A549 (cell line): ENCODE data around the gene CACNA2D4. TPM values are rescaled to one million over a fixed set of nuclear protein-coding genes. Genes with fewer than 3 reads are reported as not detected.

Experiments
- ATAC-seq, 2 experiments: fragments of 200-7000 bp in 1 of 2; fragments of >200 bp in 1 of 2; cut with Nextera tagmentation in 1 of 2; cut with Tn5 transposase in 1 of 2; 3 replicates each; pipeline versions ENCODE4 v1.8.0 to v1.9.1; 2018 to 2020; ENCODE audit warnings: mild to moderate bottlenecking in 1 of 2, moderate library complexity in 1 of 2
- CTCF ChIA-PET: fragments of 300-600 bp; sonication (Branson Sonifier 250); formaldehyde crosslinking; extraction: SDS; loops from one replicate; lab custom pipeline; 2021; ENCODE audit warnings: antibody characterized with exemption, inconsistent platforms; lab: Yijun Ruan, JAX
- POLR2A ChIA-PET: fragments of 350-600 bp; formaldehyde crosslinking; extraction: SDS; loops from one replicate; lab custom pipeline; 2021; ENCODE audit warnings: antibody characterized with exemption, inconsistent platforms; lab: Yijun Ruan, JAX
- DNase-seq, 2 experiments: peaks; one replicate each; pipeline versions ENCODE4 v3.0.0 to v3.0.0-alpha.2; 2011 to 2016; ENCODE audit warnings: low read depth in 1 of 2, low spot score in 1 of 2
- FAIRE-seq: peaks from 2 replicates; lab custom pipeline; 2011; peaks lifted over from hg19 to GRCh38; lab: Jason Lieb, UNC
- H3K27ac ChIP-seq, 2 experiments: fragments of >200 bp; sonication (Bioruptor Twin); formaldehyde crosslinking; 3 replicates each; pipeline ENCODE4 v1.5.1; 2016 to 2017
- H3K4me1 ChIP-seq: fragments of >200 bp; sonication (Bioruptor Twin); formaldehyde crosslinking; 3 replicates; pipeline ENCODE4 v1.6.1; 2016
- H3K4me2 ChIP-seq: fragments of >200 bp; sonication (Bioruptor Twin); formaldehyde crosslinking; 3 replicates; pipeline ENCODE4 v1.6.1; 2016
- H3K4me3 ChIP-seq: fragments of >200 bp; sonication (Bioruptor Twin); formaldehyde crosslinking; 3 replicates; pipeline ENCODE4 v1.5.1; 2016
- H3K9me3 ChIP-seq: fragments of >200 bp; sonication (Bioruptor Twin); formaldehyde crosslinking; 3 replicates; pipeline ENCODE4 v1.6.1; 2016
- ATOH8 ChIP-seq: fragments of 250-450 bp; sonication (Bioruptor Pico); IDR thresholded peaks from 2 replicates; pipeline ENCODE4 v1.5.0; 2020; ENCODE audit warnings: low read depth, mild to moderate bottlenecking, moderate library complexity
- BHLHE40 ChIP-seq: IDR thresholded peaks from 2 replicates; pipeline ENCODE4 v1.6.1; 2012; ENCODE audit warnings: low read depth, low read length, inconsistent platforms
- CBX2 ChIP-seq: fragments of 200-600 bp; sonication (generic); IDR thresholded peaks from 2 replicates; pipeline ENCODE4 v1.6.1; 2016; ENCODE audit warnings: low read depth, mild to moderate bottlenecking, borderline replicate concordance
- CEBPB ChIP-seq, 2 experiments: fragments of >200 bp in 1 of 2; sonication (Bioruptor Twin) in 1 of 2; formaldehyde crosslinking in 1 of 2; IDR thresholded peaks; 2 replicates each; pipeline ENCODE4 v1.6.1; 2012 to 2016
- CHD2 ChIP-seq: fragments of 150-350 bp; IDR thresholded peaks from 2 replicates; pipeline ENCODE4 v1.6.1; 2014; ENCODE audit warnings: low read length; ENCODE audit not compliant: partially characterized antibody
- CHD4 ChIP-seq: fragments of 200-600 bp; sonication (generic); IDR thresholded peaks from 2 replicates; pipeline ENCODE4 v1.6.1; 2016; ENCODE audit warnings: antibody characterized with exemption, mild to moderate bottlenecking, borderline replicate concordance
- CTCF ChIP-seq: fragments of >200 bp; sonication (Bioruptor Twin); formaldehyde crosslinking; IDR thresholded peaks from 3 replicates; pipeline ENCODE4 v1.5.1; 2016
- EHMT2 ChIP-seq: fragments of 200-600 bp; sonication (generic); IDR thresholded peaks from 2 replicates; pipeline ENCODE4 v1.6.1; 2016; ENCODE audit warnings: antibody characterized with exemption, low read depth, mild to moderate bottlenecking, moderate library complexity
- ESRRA ChIP-seq: fragments of 150-350 bp; IDR thresholded peaks from 2 replicates; pipeline ENCODE4 v1.6.1; 2014; ENCODE audit warnings: mild to moderate bottlenecking, low read length, borderline replicate concordance
- FOXS1 ChIP-seq: fragments of 250-450 bp; sonication (Bioruptor Pico); IDR thresholded peaks from 2 replicates; pipeline ENCODE4 v1.5.0; 2020; ENCODE audit warnings: mild to moderate bottlenecking, moderate library complexity
- GATA3 ChIP-seq: IDR thresholded peaks from 2 replicates; pipeline ENCODE4 v1.6.1; 2012; ENCODE audit warnings: borderline replicate concordance
- HDAC2 ChIP-seq: fragments of 200-600 bp; sonication (generic); IDR thresholded peaks from 2 replicates; pipeline ENCODE4 v1.6.1; 2016
- HES2 ChIP-seq: fragments of >200 bp; sonication (Bioruptor Twin); formaldehyde crosslinking; IDR thresholded peaks from 2 replicates; pipeline ENCODE4 v1.6.1; 2016
- HMGXB4 ChIP-seq: fragments of 250-450 bp; sonication (Bioruptor Pico); IDR thresholded peaks from 2 replicates; pipeline ENCODE4 v1.5.0; 2021; ENCODE audit warnings: mild to moderate bottlenecking, moderate library complexity, borderline replicate concordance
- HOXB5 ChIP-seq: fragments of 250-450 bp; sonication (Bioruptor Pico); IDR thresholded peaks from 2 replicates; pipeline ENCODE4 v1.5.0; 2020; ENCODE audit warnings: mild to moderate bottlenecking, moderate library complexity
- JUNB ChIP-seq: fragments of >200 bp; sonication (Bioruptor Twin); formaldehyde crosslinking; IDR thresholded peaks from 2 replicates; pipeline ENCODE4 v1.6.1; 2016
- MAX ChIP-seq: IDR thresholded peaks from 2 replicates; pipeline ENCODE4 v1.6.1; 2012
- MAZ ChIP-seq: fragments of 150-350 bp; IDR thresholded peaks from 2 replicates; pipeline ENCODE4 v1.6.1; 2014; ENCODE audit warnings: antibody characterized with exemption, low read depth, low read length, borderline replicate concordance
- MYC ChIP-seq: IDR thresholded peaks from 2 replicates; pipeline ENCODE4 v1.6.1; 2012; ENCODE audit warnings: mild to moderate bottlenecking, inconsistent platforms, low read length, improper control_type of control experiment, borderline replicate concordance
- NFE2L2 ChIP-seq: fragments of 150-350 bp; conservative IDR thresholded peaks from 2 replicates; pipeline ENCODE4 v1.6.1; 2014; ENCODE audit warnings: low read length
- NPAS2 ChIP-seq: fragments of 250-450 bp; sonication (Bioruptor Pico); IDR thresholded peaks from 2 replicates; pipeline ENCODE4 v1.8.0; 2022; ENCODE audit warnings: mild to moderate bottlenecking, moderate library complexity, borderline replicate concordance
- POLR2AphosphoS2 ChIP-seq: conservative IDR thresholded peaks from 2 replicates; pipeline ENCODE4 v1.6.1; 2012; ENCODE audit warnings: low read length, improper control_type of control experiment, inconsistent platforms
- SREBF2 ChIP-seq: fragments of 450-650 bp; IDR thresholded peaks from 2 replicates; pipeline ENCODE4 v1.6.1; 2014; ENCODE audit warnings: mild to moderate bottlenecking, moderate library complexity
- TP53 ChIP-seq: fragments of 250-450 bp; sonication (Bioruptor Pico); IDR thresholded peaks from 2 replicates; pipeline ENCODE4 v1.5.0; 2021; ENCODE audit warnings: mild to moderate bottlenecking, moderate library complexity
- ZC3H11A ChIP-seq: fragments of 450-650 bp; IDR thresholded peaks from 2 replicates; pipeline ENCODE4 v1.6.1; 2014; ENCODE audit warnings: antibody characterized with exemption, mild to moderate bottlenecking
- ZFP36 ChIP-seq: fragments of 450-650 bp; IDR thresholded peaks from 2 replicates; pipeline ENCODE4 v1.6.1; 2014; ENCODE audit warnings: borderline replicate concordance; ENCODE audit not compliant: partially characterized antibody
- ZNF302 ChIP-seq: fragments of 250-450 bp; sonication (Bioruptor Pico); IDR thresholded peaks from 2 replicates; pipeline ENCODE4 v1.9.0; 2021; ENCODE audit warnings: inconsistent platforms, mild to moderate bottlenecking, moderate library complexity
- ZSCAN20 ChIP-seq: fragments of 250-450 bp; sonication (Bioruptor Pico); IDR thresholded peaks from 2 replicates; pipeline ENCODE4 v1.8.0; 2022; ENCODE audit warnings: mild to moderate bottlenecking, moderate library complexity
- WGBS: methylation state at CpG from one replicate; pipeline ENCODE4 v1.1.6; 2017; ENCODE audit errors: missing lambda C conversion rate; 5-methylcytosine and 5-hydroxymethylcytosine counted together
- polyA plus RNA-seq, 4 experiments: library from polyadenylated mRNA; depleted of rRNA in 3 of 4; stranded (reverse); fragments of >200 nt; fragmentation: RNase III in 1 of 4; extraction: RNeasy Plus Mini Kit Qiagen cat#74134 plus additional on column Dnase treatment in 1 of 4; gene quantifications; 2 replicates in 3 of 4; 3 replicates in 1 of 4; pipeline ENCODE4 v1.2.3, GENCODE V29; 2011 to 2017

CACNA2D4 gene
- polyA plus RNA-seq, 2 of the 4 experiments (the other 2 are of a cell fraction) = not detected

GRCh38 chr12:1857086-1857485, 61.4 kb downstream of the CACNA2D4 start:
- Histone ChIP-seq H3K4me2 (no peak overlapping the region), H3K4me1 (no peaks in the 10 kb centered on the region), H3K9me3 (no peaks in the 10 kb centered on the region), H3K4me3 (no peak overlapping the region), H3K27ac (no peak overlapping the region)
- FAIRE-seq = no peak
- 3% methylated on average over 2 of the region's 2 CpGs for WGBS
- DNase-seq = no peak
- ChIA-PET POLR2A (no interaction called here), CTCF (interaction anchor here (1.0 to 2.6 kb wide), 4 partner anchors 14 to 83 kb away, joined by 4 to 8 read pairs (median 4); no protein-coding TSS in a partner anchor)
- no peak for ATAC-seq
- TF ChIP-seq HOXB5 (CRISPR knock-in tag) (no peak), ZNF302 (CRISPR knock-in tag) (no peak), GATA3 (no peak), TP53 (no peak), POLR2AphosphoS2 (no peak), CBX2 (no peak), ZFP36 (no peak), JUNB (no peak)

GRCh38 chr12:1855241-1855640, 63.2 kb downstream of the CACNA2D4 start:
- POLR2A ChIA-PET = no interaction called here
- DNase-seq = no peak
- CTCF ChIA-PET = interaction anchor here (2.6 kb wide), 1 partner anchor 85 kb away, joined by 8 read pairs; no protein-coding TSS in a partner anchor
- TF ChIP-seq FOXS1 (CRISPR knock-in tag) = no peak
- no peak for TF ChIP-seq BHLHE40
- no peak for TF ChIP-seq ZSCAN20 (CRISPR knock-in tag)
- TF ChIP-seq HDAC2 = no peak
- no peak for TF ChIP-seq EHMT2
- no peak for TF ChIP-seq CTCF
- no peak for TF ChIP-seq ATOH8 (CRISPR knock-in tag)
- no peak for TF ChIP-seq NPAS2 (CRISPR knock-in tag)
- TF ChIP-seq ESRRA = no peak
- TF ChIP-seq, all 56 proteins: peak for 0
- 35% methylated on average over 3 of the region's 3 CpGs for WGBS
- Histone ChIP-seq H3K9me3 (no peaks in the 10 kb centered on the region), H3K4me2 (no peak overlapping the region), H3K4me1 (no peaks in the 10 kb centered on the region), H3K4me3 (no peak overlapping the region), H3K27ac (no peak overlapping the region)
- no peak for ATAC-seq
- no peak for FAIRE-seq

GRCh38 chr12:1853716-1854115, 64.7 kb downstream of the CACNA2D4 start:
- ChIA-PET POLR2A (no interaction called here), CTCF (no interaction called here)
- Histone ChIP-seq H3K4me1 (no peaks in the 10 kb centered on the region), H3K4me2 (no peak overlapping the region), H3K4me3 (no peak overlapping the region), H3K9me3 (no peaks in the 10 kb centered on the region), H3K27ac (no peak overlapping the region)
- ATAC-seq (no peak), FAIRE-seq (no peak), DNase-seq (no peak)
- no peak for TF ChIP-seq HMGXB4 (CRISPR knock-in tag)
- TF ChIP-seq SREBF2 = no peak
- no peak for TF ChIP-seq HES2
- no peak for TF ChIP-seq MYC
- TF ChIP-seq ESRRA = no peak
- TF ChIP-seq CHD4 = no peak
- no peak for TF ChIP-seq TP53
- no peak for TF ChIP-seq CHD2
- TF ChIP-seq CEBPB (IDR thresholded peaks at IDR 0.05) = no peak
- no peak for TF ChIP-seq NFE2L2
- TF ChIP-seq EHMT2 = no peak
- TF ChIP-seq ZC3H11A = no peak
- TF ChIP-seq ZFP36 = no peak
- no peak for TF ChIP-seq CTCF
- no peak for TF ChIP-seq MAX
- no peak for TF ChIP-seq MAZ
- 26% methylated on average over 8 of the region's 8 CpGs for WGBS
